Activated CD4-positive, alpha-beta T cell treated with anti-CD3 and anti-CD28 coated beads, Interleukin-2, amount 10 ng/mL, durations not matched to agents 24 days and 14 days (primary cell): Measurements from ENCODE around the gene WDFY1. TPM values are rescaled to one million over a fixed set of nuclear protein-coding genes. Genes with fewer than 3 reads are reported as not detected.

Experiments
- DNase-seq: peaks from one replicate; pipeline ENCODE4 v3.0.0; 2022
- H3K27ac Mint-ChIP-seq: one replicate; pipeline ENCODE4 v1.8.0; 2022; ENCODE audit warnings: mild to moderate bottlenecking, mixed read lengths
- H3K27me3 Mint-ChIP-seq: one replicate; pipeline ENCODE4 v1.8.0; 2022; ENCODE audit warnings: mixed read lengths
- H3K36me3 Mint-ChIP-seq: one replicate; pipeline ENCODE4 v1.8.0; 2022; ENCODE audit warnings: low read depth, mild to moderate bottlenecking, mixed read lengths
- H3K4me1 Mint-ChIP-seq: one replicate; pipeline ENCODE4 v1.8.0; 2021; ENCODE audit warnings: mixed read lengths
- H3K4me3 Mint-ChIP-seq: one replicate; pipeline ENCODE4 v1.8.0; 2022; ENCODE audit warnings: mild to moderate bottlenecking, moderate library complexity, mixed read lengths
- H3K9me3 Mint-ChIP-seq: one replicate; pipeline ENCODE4 v1.8.0; 2021; ENCODE audit warnings: mixed read lengths
- intact Hi-C: fragments of 100-400 bp; cut with micrococcal nuclease; formaldehyde crosslinking; loops from one replicate; pipeline ENCODE4 v1.15.1; 2023
- total RNA-seq: library from RNA; stranded (reverse); gene quantifications from 2 replicates; pipeline ENCODE4 v1.2.3, GENCODE V29; 2022

WDFY1 gene
- total RNA-seq, 1 donor from 2014 or later, result 25.3 TPM

GRCh38 chr2:223863491-223863890 lies 81.6 kb downstream of the WDFY1 start:
- no peak for DNase-seq
- H3K4me3 Mint-ChIP-seq, result no peak overlapping the region
- H3K36me3 Mint-ChIP-seq, result peaks cover 11% of the 10 kb centered on the region
- intact Hi-C loops, result no loop called here
- no peak overlapping the region for H3K27ac Mint-ChIP-seq
- H3K9me3 Mint-ChIP-seq, result no peaks in the 10 kb centered on the region
- no peaks in the 10 kb centered on the region for H3K27me3 Mint-ChIP-seq
- H3K4me1 Mint-ChIP-seq, result peaks cover 19% of the 10 kb centered on the region

GRCh38 chr2:223860809-223861738 lies 84.1 kb downstream of the WDFY1 start:
- Mint-ChIP-seq H3K9me3 (no peaks in the 10 kb centered on the region), H3K27me3 (no peaks in the 10 kb centered on the region), H3K27ac (no peak overlapping the region), H3K4me1 (peaks cover 13% of the 10 kb centered on the region), H3K4me3 (no peak overlapping the region), H3K36me3 (peaks cover 9% of the 10 kb centered on the region)
- no peak for DNase-seq
- intact Hi-C loops, result no loop called here

DNA sequence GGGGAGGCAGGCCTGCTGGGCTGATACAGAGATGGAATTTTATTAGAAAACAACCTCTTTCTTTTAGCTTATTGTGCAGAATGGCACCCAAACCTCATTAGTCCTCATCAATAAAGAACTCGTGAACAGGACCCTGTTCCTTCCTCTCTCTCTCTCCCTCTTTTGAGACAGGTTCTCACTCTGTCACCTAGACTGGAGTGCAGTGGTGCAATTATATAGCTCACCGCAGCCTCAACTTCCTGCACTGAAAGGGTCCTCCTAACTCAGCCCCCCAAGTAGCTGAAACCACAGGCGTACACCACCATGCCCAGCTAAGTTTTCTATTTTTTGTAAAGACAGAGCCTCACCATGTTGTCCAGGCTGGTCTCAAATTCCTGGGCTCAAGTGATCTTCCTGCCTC lies 86.1 kb downstream of the WDFY1 start:
- no peak overlapping the region for H3K27ac Mint-ChIP-seq
- H3K9me3 Mint-ChIP-seq, result no peaks in the 10 kb centered on the region
- no peaks in the 10 kb centered on the region for H3K27me3 Mint-ChIP-seq
- peaks cover 1% of the 10 kb centered on the region for H3K36me3 Mint-ChIP-seq
- intact Hi-C loops, result no loop called here
- no peak for DNase-seq
- H3K4me1 Mint-ChIP-seq, result no peaks in the 10 kb centered on the region
- no peak overlapping the region for H3K4me3 Mint-ChIP-seq

DNA sequence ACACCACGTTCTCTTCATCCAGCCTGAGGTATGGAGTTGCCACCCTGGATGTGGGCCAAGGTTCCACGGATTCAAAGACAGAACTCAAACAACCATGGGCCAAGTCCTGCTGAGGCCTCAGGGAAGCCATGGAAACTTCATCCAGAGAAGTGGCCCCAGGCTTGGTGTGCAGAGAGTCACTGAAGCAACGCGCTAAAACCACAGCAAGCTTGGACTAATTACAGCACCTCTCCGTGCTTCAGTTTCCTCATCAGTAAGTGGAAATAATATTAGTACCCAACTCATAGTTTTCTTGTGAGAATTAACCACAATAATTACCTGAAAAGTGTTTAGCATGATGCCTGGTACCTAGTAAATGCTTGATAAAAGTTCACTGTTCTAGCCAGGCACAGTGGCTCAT lies 88.6 kb downstream of the WDFY1 start:
- Mint-ChIP-seq H3K27me3 (no peaks in the 10 kb centered on the region), H3K4me3 (no peak overlapping the region), H3K27ac (no peak overlapping the region), H3K4me1 (peaks cover 4% of the 10 kb centered on the region), H3K36me3 (peaks cover 13% of the 10 kb centered on the region), H3K9me3 (peaks cover 4% of the 10 kb centered on the region)
- intact Hi-C loops, result no loop called here
- DNase-seq, result no peak

GRCh38 chr2:223856021-223856420 lies 89.1 kb downstream of the WDFY1 start:
- no peak overlapping the region for H3K27ac Mint-ChIP-seq
- H3K27me3 Mint-ChIP-seq, result no peaks in the 10 kb centered on the region
- peaks cover 9% of the 10 kb centered on the region for H3K4me1 Mint-ChIP-seq
- no peak for DNase-seq
- H3K4me3 Mint-ChIP-seq, result no peak overlapping the region
- peaks cover 8% of the 10 kb centered on the region for H3K9me3 Mint-ChIP-seq
- intact Hi-C loops, result no loop called here
- peaks cover 19% of the 10 kb centered on the region for H3K36me3 Mint-ChIP-seq

DNA sequence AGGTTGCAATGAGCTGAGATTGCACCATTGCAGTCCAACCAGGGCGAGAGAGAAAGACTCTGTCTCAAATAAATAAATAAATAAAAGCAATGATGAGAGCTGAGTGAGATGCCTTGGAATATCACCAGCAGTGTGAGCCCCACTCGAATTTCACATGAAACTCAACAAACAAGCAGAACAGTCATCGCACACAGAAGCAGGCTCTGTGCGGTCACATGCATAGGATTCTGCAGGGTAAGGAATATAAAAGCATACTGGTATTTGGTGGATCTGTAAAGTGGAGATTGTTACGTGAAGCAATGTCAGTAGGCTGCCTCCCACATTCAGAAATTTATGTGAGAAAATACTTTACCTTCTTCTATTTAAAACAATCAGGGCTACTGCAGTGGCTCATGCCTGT lies 89.7 kb downstream of the WDFY1 start:
- no peak overlapping the region for H3K4me3 Mint-ChIP-seq
- intact Hi-C loops, result no loop called here
- H3K27me3 Mint-ChIP-seq, result no peaks in the 10 kb centered on the region
- H3K9me3 Mint-ChIP-seq, result peaks cover 14% of the 10 kb centered on the region
- no peak for DNase-seq
- peaks cover 24% of the 10 kb centered on the region for H3K36me3 Mint-ChIP-seq
- H3K4me1 Mint-ChIP-seq, result peaks cover 11% of the 10 kb centered on the region
- no peak overlapping the region for H3K27ac Mint-ChIP-seq

DNA sequence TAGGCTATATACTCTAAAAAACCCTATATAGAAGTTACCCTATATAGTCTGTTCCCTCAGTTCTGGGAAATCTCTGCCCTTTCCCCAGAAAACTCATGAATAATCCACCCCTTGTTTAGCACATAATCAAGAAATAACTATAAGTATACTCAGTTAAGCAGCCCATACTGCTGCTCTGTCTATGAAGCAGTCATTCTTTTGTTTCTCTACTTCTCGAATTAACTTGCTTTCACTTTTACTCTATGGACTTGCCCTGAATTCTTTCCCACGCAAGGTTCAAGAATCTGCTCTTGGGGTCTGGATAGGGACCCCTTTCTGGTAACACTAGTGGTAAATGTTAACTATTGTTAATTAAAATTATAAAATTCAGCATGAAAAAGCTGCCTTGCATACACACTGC lies 90.4 kb downstream of the WDFY1 start:
- H3K36me3 Mint-ChIP-seq, result peaks cover 29% of the 10 kb centered on the region
- intact Hi-C loops, result no loop called here

DNA sequence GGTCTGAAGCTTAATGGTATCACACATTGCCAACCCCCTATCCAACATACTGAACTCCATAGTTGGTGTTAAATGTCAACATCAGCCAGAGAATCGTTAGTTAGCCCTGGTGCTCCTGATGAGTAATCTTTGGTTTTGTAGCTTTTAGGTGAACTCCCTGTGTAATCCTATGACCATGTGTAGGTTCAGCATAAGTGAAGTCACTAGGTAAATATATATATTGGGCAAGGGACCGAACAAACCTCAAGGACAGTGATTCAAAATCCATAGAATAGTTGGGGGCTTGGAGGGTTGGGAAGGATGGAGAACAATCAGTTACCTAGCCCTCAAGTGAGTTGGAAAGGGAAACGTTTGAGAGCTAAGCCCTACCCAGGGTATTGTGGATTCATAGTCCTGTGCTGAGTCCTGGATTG lies 91.7 kb downstream of the WDFY1 start:
- Mint-ChIP-seq H3K27me3 (no peaks in the 10 kb centered on the region), H3K4me1 (peaks cover 11% of the 10 kb centered on the region), H3K36me3 (peaks cover 39% of the 10 kb centered on the region), H3K4me3 (no peak overlapping the region), H3K27ac (no peak overlapping the region), H3K9me3 (peaks cover 22% of the 10 kb centered on the region)
- intact Hi-C loops, result no loop called here
- no peak for DNase-seq

More for the DNA sequence above, 90.4 kb downstream of the WDFY1 start:
- peaks cover 16% of the 10 kb centered on the region for H3K9me3 Mint-ChIP-seq
- H3K4me3 Mint-ChIP-seq, result no peak overlapping the region
- DNase-seq, result no peak
- H3K27me3 Mint-ChIP-seq, result no peaks in the 10 kb centered on the region
- no peak overlapping the region for H3K27ac Mint-ChIP-seq
- peaks cover 11% of the 10 kb centered on the region for H3K4me1 Mint-ChIP-seq

- H3K27me3 Mint-ChIP-seq, result no peaks in the 10 kb centered on the region
- H3K36me3 Mint-ChIP-seq, result peaks cover 48% of the 10 kb centered on the region
- intact Hi-C loops, result no loop called here
- H3K4me1 Mint-ChIP-seq, result peaks cover 17% of the 10 kb centered on the region
- peaks cover 22% of the 10 kb centered on the region for H3K9me3 Mint-ChIP-seq
- no peak overlapping the region for H3K27ac Mint-ChIP-seq
- no peak for DNase-seq
- no peak overlapping the region for H3K4me3 Mint-ChIP-seq
Observed at GRCh38 chr2:223852281-223852795, 92.8 kb downstream of the WDFY1 start.

DNA sequence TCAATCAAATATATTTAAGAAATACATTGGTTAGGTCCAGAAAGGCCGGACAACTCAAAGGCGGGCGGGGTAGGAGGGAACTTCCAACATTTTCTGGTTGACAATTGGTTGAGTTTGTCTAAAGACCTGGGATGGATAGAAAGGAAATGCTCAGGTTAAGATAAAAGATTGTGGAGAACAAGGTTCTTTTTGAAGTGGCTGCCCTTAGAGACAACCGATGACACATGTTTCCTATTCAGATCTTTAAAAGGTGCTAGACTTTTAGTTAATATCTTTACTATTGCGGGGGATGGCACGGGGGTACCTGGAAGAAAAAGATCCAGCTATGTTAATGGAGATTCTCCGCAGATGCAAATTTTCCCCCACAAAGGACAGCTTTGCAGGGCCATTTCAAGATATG lies 97.7 kb downstream of the WDFY1 start:
- Mint-ChIP-seq H3K9me3 (peaks cover 18% of the 10 kb centered on the region), H3K36me3 (peaks cover 45% of the 10 kb centered on the region), H3K27ac (no peak overlapping the region), H3K4me3 (no peak overlapping the region), H3K27me3 (no peaks in the 10 kb centered on the region), H3K4me1 (peaks cover 19% of the 10 kb centered on the region)
- DNase-seq, result no peak
- intact Hi-C loops, result no loop called here

DNA sequence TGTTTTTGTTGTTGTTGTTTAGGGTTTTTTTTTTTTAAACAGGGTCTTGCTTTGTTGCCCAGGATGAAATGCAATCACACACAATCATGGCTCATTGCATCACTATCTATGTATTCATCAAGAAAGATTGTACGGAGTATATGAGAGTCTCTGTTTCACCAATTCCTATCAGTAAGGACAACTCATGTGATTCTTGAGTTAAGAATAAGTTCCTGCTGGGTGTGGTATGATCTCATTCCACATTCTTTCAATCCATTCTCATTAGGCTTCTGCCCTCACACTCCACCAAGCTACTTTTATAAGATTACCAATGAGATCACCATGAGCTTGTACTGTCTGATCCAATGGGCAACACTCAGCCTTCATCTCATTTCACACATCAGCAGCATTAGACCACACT lies 98.6 kb downstream of the WDFY1 start:
- intact Hi-C loops, result no loop called here
- no peaks in the 10 kb centered on the region for H3K27me3 Mint-ChIP-seq
- H3K36me3 Mint-ChIP-seq, result peaks cover 43% of the 10 kb centered on the region
- no peak overlapping the region for H3K27ac Mint-ChIP-seq
- DNase-seq, result no peak
- no peak overlapping the region for H3K4me3 Mint-ChIP-seq
- peaks cover 18% of the 10 kb centered on the region for H3K9me3 Mint-ChIP-seq
- peaks cover 17% of the 10 kb centered on the region for H3K4me1 Mint-ChIP-seq

GRCh38 chr2:223841436-223842190 lies 103.5 kb downstream of the WDFY1 start:
- intact Hi-C loops, result no loop called here
- peaks cover 7% of the 10 kb centered on the region for H3K36me3 Mint-ChIP-seq
- peaks cover 6% of the 10 kb centered on the region for H3K4me1 Mint-ChIP-seq
- H3K4me3 Mint-ChIP-seq, result no peak overlapping the region
- no peak for DNase-seq
- no peak overlapping the region for H3K27ac Mint-ChIP-seq
- H3K27me3 Mint-ChIP-seq, result no peaks in the 10 kb centered on the region
- no peaks in the 10 kb centered on the region for H3K9me3 Mint-ChIP-seq

- peaks cover 3% of the 10 kb centered on the region for H3K36me3 Mint-ChIP-seq
- intact Hi-C loops, result loop anchor here (1.0 to 10.0 kb wide), 4 partner anchors 105 to 200 kb away; partner anchors contain the start of genes MRPL44 and SERPINE2
- no peaks in the 10 kb centered on the region for H3K9me3 Mint-ChIP-seq
Observed at GRCh38 chr2:223837287-223838061, 107.7 kb downstream of the WDFY1 start, which contains the start of gene AP1S3. Gene AP1S3 (minus strand): TSS chr2:223837582. CDS start chr2:223837450, 132 bp downstream.

More at GRCh38 chr2:223837287-223838061, 107.7 kb downstream of the WDFY1 start, which contains the start of gene AP1S3:
- H3K4me1 Mint-ChIP-seq, result peaks cover 13% of the 10 kb centered on the region
- peak within 1 kb of the TSS; percentile 83 for H3K27ac Mint-ChIP-seq
- no peaks in the 10 kb centered on the region for H3K27me3 Mint-ChIP-seq
- peak within 1 kb of the TSS; percentile 90 for H3K4me3 Mint-ChIP-seq
- DNase-seq, result peak; percentile 91
